K562 (cell line): ENCODE measurements around the gene RABGAP1L. TPM values are rescaled to one million over a fixed set of nuclear protein-coding genes. Genes with fewer than 3 reads are reported as not detected.

ENCODE experiments used
- ATAC-seq: fragments of 200-7000 bp; cut with Tn5 transposase; 3 replicates; pipeline ENCODE4 v1.9.1; 2020; ENCODE audit warnings: moderate library complexity
- BruUV-seq: library from RNA; stranded (reverse); fragments of 400-500 nt; replicated peaks from 2 replicates; lab custom pipeline; 2021; lab: Mats Ljungman, UMichigan
- CTCF ChIA-PET: fragments of 300-600 bp; formaldehyde crosslinking; extraction: SDS; loops from one replicate; lab custom pipeline; 2021; ENCODE audit warnings: low intra/inter-chr PET ratio; lab: Yijun Ruan, JAX
- POLR2A ChIA-PET: fragments of 300-600, 350-650 bp; sonication (Branson Sonifier 250); formaldehyde crosslinking; extraction: SDS; loops from one replicate; lab custom pipeline; 2021; ENCODE audit warnings: antibody characterized with exemption, inconsistent platforms; lab: Yijun Ruan, JAX
- DNase-seq, 4 experiments: peaks; one replicate each; pipeline versions ENCODE4 v3.0.0 to v3.0.0-alpha.2; 2011 to 2018; ENCODE audit warnings: low spot score in 3 of 4, mixed read lengths in 3 of 4; ENCODE audit errors: extremely low read depth in 1 of 4
- FAIRE-seq: peaks from 2 replicates; lab custom pipeline; 2011; peaks lifted over from hg19 to GRCh38; lab: Jason Lieb, UNC
- H2AFZ ChIP-seq: 2 replicates; pipeline ENCODE4 v1.6.0; 2011; ENCODE audit warnings: low read depth, low read length, control low read depth, inconsistent platforms
- H3K27ac ChIP-seq: fragments of 200-600 bp; 3 replicates; pipeline ENCODE4 v1.8.0; 2011; ENCODE audit warnings: low read depth, mild to moderate bottlenecking, control low read depth, inconsistent platforms, low read length, moderate library complexity, mixed read lengths; ENCODE audit errors: extremely low read depth
- H3K27me3 ChIP-seq, 2 experiments: fragments of 300-600 bp in 1 of 2; 2 replicates in 1 of 2; 3 replicates in 1 of 2; pipeline versions ENCODE4 v1.6.0 to v1.8.0; 2011; ENCODE audit warnings: inconsistent platforms in 2 of 2, low read length in 2 of 2, mild to moderate bottlenecking in 1 of 2, mixed read lengths in 1 of 2, moderate library complexity in 1 of 2; ENCODE audit not compliant: control insufficient read depth in 2 of 2, insufficient read depth in 2 of 2
- H3K36me3 ChIP-seq: fragments of 300-600 bp; 3 replicates; pipeline ENCODE4 v1.8.0; 2011; ENCODE audit warnings: mild to moderate bottlenecking, low read length, inconsistent platforms; ENCODE audit not compliant: control insufficient read depth, insufficient read depth
- H3K4me1 ChIP-seq, 2 experiments: fragments of 200-600 bp in 1 of 2; replicated peaks in 1 of 2; 2 replicates in 1 of 2; 3 replicates in 1 of 2; pipeline versions ENCODE4 v1.5.1 to v1.8.0; 2011; ENCODE audit warnings: inconsistent platforms in 2 of 2, low read length in 2 of 2, mild to moderate bottlenecking in 1 of 2, mixed read lengths in 1 of 2, moderate library complexity in 1 of 2; ENCODE audit not compliant: control insufficient read depth in 2 of 2, insufficient read depth in 2 of 2
- H3K4me2 ChIP-seq: 2 replicates; pipeline ENCODE4 v1.6.1; 2011; ENCODE audit warnings: low read length, control low read depth, inconsistent platforms, mixed read lengths; ENCODE audit not compliant: insufficient read depth
- H3K4me3 ChIP-seq: fragments of 200-600 bp; sonication (generic), shearing (Covaris generic); 2 replicates; pipeline ENCODE4 v1.5.1; 2016; ENCODE audit warnings: control low read depth, inconsistent platforms
- H3K79me2 ChIP-seq: fragments of 200-600 bp; 3 replicates; pipeline ENCODE4 v1.8.0; 2011; ENCODE audit warnings: low read length, inconsistent platforms; ENCODE audit not compliant: control insufficient read depth, insufficient read depth
- H3K9ac ChIP-seq, 2 experiments: 2 replicates each; pipeline versions ENCODE4 v1.6.0 to v1.6.1; 2011; ENCODE audit warnings: low read depth in 2 of 2, low read length in 2 of 2, control low read depth in 1 of 2, inconsistent platforms in 1 of 2, mild to moderate bottlenecking in 1 of 2, mixed read lengths in 1 of 2; ENCODE audit not compliant: insufficient read depth in 1 of 2
- H3K9me1 ChIP-seq: one replicate; pipeline ENCODE4 v1.6.0; 2011; ENCODE audit warnings: inconsistent platforms, mild to moderate bottlenecking, low read length, moderate library complexity; ENCODE audit not compliant: control insufficient read depth, insufficient read depth
- H3K9me3 ChIP-seq: replicated peaks from 2 replicates; pipeline ENCODE4 v1.5.1; 2011; ENCODE audit warnings: low read depth, low read length, inconsistent platforms; ENCODE audit not compliant: control insufficient read depth, insufficient read depth
- H4K20me1 ChIP-seq: replicated peaks from 2 replicates; pipeline ENCODE4 v1.6.1; 2011; ENCODE audit warnings: low read length, inconsistent platforms, mixed read lengths; ENCODE audit not compliant: control insufficient read depth, insufficient read depth
- GTF2B ChIP-seq: IDR thresholded peaks from 2 replicates; pipeline ENCODE4 v1.6.1; 2011; ENCODE audit not compliant: insufficient read length; ENCODE audit errors: extremely low read depth
- HIVEP1 ChIP-seq: fragments of 250-450 bp; sonication (Bioruptor Pico); IDR thresholded peaks from 2 replicates; pipeline ENCODE4 v1.4.0; 2020; ENCODE audit warnings: mild to moderate bottlenecking
- ILF3 ChIP-seq: fragments of 450-650 bp; IDR thresholded peaks from 2 replicates; pipeline ENCODE4 v1.6.1; 2018; ENCODE audit warnings: antibody characterized with exemption, mild to moderate bottlenecking, moderate library complexity, borderline replicate concordance
- LARP7 ChIP-seq: fragments of 450-650 bp; IDR thresholded peaks from 2 replicates; pipeline ENCODE4 v1.6.1; 2016
- PHF8 ChIP-seq: fragments of 200-600 bp; sonication (generic); IDR thresholded peaks from 2 replicates; pipeline ENCODE4 v1.6.1; 2012; ENCODE audit warnings: mixed run types, mild to moderate bottlenecking, inconsistent platforms, low read length, moderate library complexity, borderline replicate concordance
- POLR2A ChIP-seq: fragments of 450-650 bp; conservative IDR thresholded peaks from 2 replicates; pipeline ENCODE4 v1.6.1; 2016
- PTBP1 ChIP-seq: fragments of 200-400 bp; formaldehyde crosslinking; IDR thresholded peaks from 2 replicates; pipeline ENCODE4 v1.6.1; 2017; ENCODE audit warnings: low read depth, low read length
- SIX5 ChIP-seq, 2 experiments: IDR thresholded peaks; 2 replicates each; pipeline ENCODE4 v1.6.1; 2011; ENCODE audit warnings: low read length in 2 of 2, borderline replicate concordance in 1 of 2, low read depth in 1 of 2, mild to moderate bottlenecking in 1 of 2, moderate library complexity in 1 of 2; ENCODE audit not compliant: insufficient read depth in 1 of 2
- SMARCA4 ChIP-seq: fragments of 450-650 bp; IDR thresholded peaks from 2 replicates; pipeline ENCODE4 v1.6.1; 2016
- THAP12 ChIP-seq: fragments of 250-450 bp; sonication (Bioruptor Pico); IDR thresholded peaks from 2 replicates; pipeline ENCODE4 v1.9.0; 2021; ENCODE audit warnings: mild to moderate bottlenecking, inconsistent platforms
- ZC3H8 ChIP-seq: fragments of 450-650 bp; IDR thresholded peaks from 2 replicates; pipeline ENCODE4 v1.6.1; 2017
- ZNF146 ChIP-seq: IDR thresholded peaks from one replicate; pipeline ENCODE4 v1.6.1; 2018; ENCODE audit warnings: missing compliant biosample characterization; ENCODE audit not compliant: unreplicated experiment
- WGBS: fragments of 100-300 bp; shearing (Covaris generic); methylation state at CpG from one replicate; pipeline ENCODE4 v1.1.6; 2016; ENCODE audit warnings: low coverage, mixed read lengths; ENCODE audit not compliant: insufficient coverage; ENCODE audit errors: missing lambda C conversion rate; 5-methylcytosine and 5-hydroxymethylcytosine counted together
- in situ Hi-C: fragments of 300-500 bp; cut with MboI; formaldehyde crosslinking; loops from 4 replicates; pipeline ENCODE4 v1.15.0; 2018; ENCODE audit warnings: inconsistent platforms, mixed read lengths
- intact Hi-C: fragments of 100-400 bp; cut with micrococcal nuclease; formaldehyde crosslinking; loops from 2 replicates; pipeline ENCODE4 v1.14.2; 2022
- polyA plus RNA-seq, 8 experiments: library from polyadenylated mRNA; depleted of rRNA in 4 of 8; stranded (reverse) in 5 of 8; unstranded in 3 of 8; fragments of >200 nt; fragmentation: Nextera tagmentation in 2 of 8; fragmentation: Illumina TruSeq in 1 of 8; extraction: Ambion mirVana in 2 of 8; extraction: Trizol in 1 of 8; gene quantifications; 2 replicates each; pipeline versions ENCODE4 v1.2.1 to v1.2.3, GENCODE V29; 2011 to 2014; ENCODE audit warnings: inconsistent platforms in 1 of 8, missing spikeins in 1 of 8
- total RNA-seq, 7 experiments: library from RNA; depleted of rRNA in 6 of 7; stranded (reverse); fragments of >200 nt in 6 of 7; fragmentation: Illumina TruSeq in 2 of 7; extraction: Trizol in 2 of 7; gene quantifications; 2 replicates each; pipeline versions ENCODE4 v1.2.1 to v1.2.3, GENCODE V29; 2011 to 2021; ENCODE audit warnings: low replicate concordance in 1 of 7
- TF ChIP-seq, protein P1 (sequence below): sonication (generic); formaldehyde crosslinking; IDR thresholded peaks from 2 replicates; pipeline ENCODE4 v1.8.1; 2023; ENCODE audit warnings: missing genetic modification reagents, mild to moderate bottlenecking, borderline replicate concordance

The RABGAP1L gene
- total and polyA plus RNA-seq, 9 of the 15 experiments (the other 6 are each of a cell fraction or from before 2014, with no cell fraction given), result 16.5 to 44.9 (median 26.7) TPM

GRCh38 chr1:174414203-174414602, 254.9 kb downstream of the RABGAP1L start:
- in situ Hi-C loops, result no loop called here
- Histone ChIP-seq H3K4me2 (no peak overlapping the region), H3K4me3 (no peak overlapping the region), H3K9me3 (no peaks in the 10 kb centered on the region), H3K79me2 (no peaks in the 10 kb centered on the region), H3K27ac (no peak overlapping the region), H3K27me3 (no peaks in the 10 kb centered on the region), H3K4me1 (no peaks in the 10 kb centered on the region), H3K9ac (no peak overlapping the region), H3K36me3 (no peaks in the 10 kb centered on the region), H2AFZ (no peak overlapping the region), H4K20me1 (no peaks in the 10 kb centered on the region), H3K9me1 (no peaks in the 10 kb centered on the region)
- TF ChIP-seq SIX5 (IDR thresholded peaks at IDR 0.05; ENCODE audit: borderline replicate concordance in 1 of 2, insufficient read depth in 1 of 2, low read depth in 1 of 2, low read length in 2 of 2) (no peak), ILF3 (no peak), PHF8 (no peak), PTBP1 (no peak), HIVEP1 (CRISPR knock-in tag) (no peak), LARP7 (no peak), ZC3H8 (no peak), POLR2A (no peak), ZNF146 (no peak), THAP12 (CRISPR knock-in tag) (no peak), SMARCA4 (no peak), GTF2B (no peak)
- TF ChIP-seq, protein P1, sequence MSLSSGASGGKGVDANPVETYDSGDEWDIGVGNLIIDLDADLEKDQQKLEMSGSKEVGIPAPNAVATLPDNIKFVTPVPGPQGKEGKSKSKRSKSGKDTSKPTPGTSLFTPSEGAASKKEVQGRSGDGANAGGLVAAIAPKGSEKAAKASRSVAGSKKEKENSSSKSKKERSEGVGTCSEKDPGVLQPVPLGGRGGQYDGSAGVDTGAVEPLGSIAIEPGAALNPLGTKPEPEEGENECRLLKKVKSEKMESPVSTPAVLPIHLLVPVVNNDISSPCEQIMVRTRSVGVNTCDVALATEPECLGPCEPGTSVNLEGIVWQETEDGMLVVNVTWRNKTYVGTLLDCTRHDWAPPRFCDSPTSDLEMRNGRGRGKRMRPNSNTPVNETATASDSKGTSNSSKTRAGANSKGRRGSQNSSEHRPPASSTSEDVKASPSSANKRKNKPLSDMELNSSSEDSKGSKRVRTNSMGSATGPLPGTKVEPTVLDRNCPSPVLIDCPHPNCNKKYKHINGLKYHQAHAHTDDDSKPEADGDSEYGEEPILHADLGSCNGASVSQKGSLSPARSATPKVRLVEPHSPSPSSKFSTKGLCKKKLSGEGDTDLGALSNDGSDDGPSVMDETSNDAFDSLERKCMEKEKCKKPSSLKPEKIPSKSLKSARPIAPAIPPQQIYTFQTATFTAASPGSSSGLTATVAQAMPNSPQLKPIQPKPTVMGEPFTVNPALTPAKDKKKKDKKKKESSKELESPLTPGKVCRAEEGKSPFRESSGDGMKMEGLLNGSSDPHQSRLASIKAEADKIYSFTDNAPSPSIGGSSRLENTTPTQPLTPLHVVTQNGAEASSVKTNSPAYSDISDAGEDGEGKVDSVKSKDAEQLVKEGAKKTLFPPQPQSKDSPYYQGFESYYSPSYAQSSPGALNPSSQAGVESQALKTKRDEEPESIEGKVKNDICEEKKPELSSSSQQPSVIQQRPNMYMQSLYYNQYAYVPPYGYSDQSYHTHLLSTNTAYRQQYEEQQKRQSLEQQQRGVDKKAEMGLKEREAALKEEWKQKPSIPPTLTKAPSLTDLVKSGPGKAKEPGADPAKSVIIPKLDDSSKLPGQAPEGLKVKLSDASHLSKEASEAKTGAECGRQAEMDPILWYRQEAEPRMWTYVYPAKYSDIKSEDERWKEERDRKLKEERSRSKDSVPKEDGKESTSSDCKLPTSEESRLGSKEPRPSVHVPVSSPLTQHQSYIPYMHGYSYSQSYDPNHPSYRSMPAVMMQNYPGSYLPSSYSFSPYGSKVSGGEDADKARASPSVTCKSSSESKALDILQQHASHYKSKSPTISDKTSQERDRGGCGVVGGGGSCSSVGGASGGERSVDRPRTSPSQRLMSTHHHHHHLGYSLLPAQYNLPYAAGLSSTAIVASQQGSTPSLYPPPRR (CRISPR knock-in tag), result no peak
- intact Hi-C loops, result loop anchor here (5.0 kb wide), 1 partner anchor 328 kb away; no protein-coding TSS in a partner anchor
- ChIA-PET POLR2A (interaction anchor here (1.2 to 1.3 kb wide), 2 partner anchors 9 to 13 kb away, joined by 3 to 4 read pairs; no protein-coding TSS in a partner anchor), CTCF (interaction anchor here (0.5 to 0.6 kb wide), 2 partner anchors 86 to 150 kb away, joined by 3 to 5 read pairs; no protein-coding TSS in a partner anchor)
- DNase-seq (no peak), ATAC-seq (no peak), FAIRE-seq (no peak)
- BruUV-seq, result no TSS peak
- 67% methylated on average over 1 of the region's 1 CpG for WGBS
